ENCODE measurements around the gene ZNF440.
"Not testable (repeated sequence)": the region's sequence is repeated elsewhere in the genome, so short reads cannot be mapped to it uniquely, and the experiment has no call there.

Gene ZNF440

DNA sequence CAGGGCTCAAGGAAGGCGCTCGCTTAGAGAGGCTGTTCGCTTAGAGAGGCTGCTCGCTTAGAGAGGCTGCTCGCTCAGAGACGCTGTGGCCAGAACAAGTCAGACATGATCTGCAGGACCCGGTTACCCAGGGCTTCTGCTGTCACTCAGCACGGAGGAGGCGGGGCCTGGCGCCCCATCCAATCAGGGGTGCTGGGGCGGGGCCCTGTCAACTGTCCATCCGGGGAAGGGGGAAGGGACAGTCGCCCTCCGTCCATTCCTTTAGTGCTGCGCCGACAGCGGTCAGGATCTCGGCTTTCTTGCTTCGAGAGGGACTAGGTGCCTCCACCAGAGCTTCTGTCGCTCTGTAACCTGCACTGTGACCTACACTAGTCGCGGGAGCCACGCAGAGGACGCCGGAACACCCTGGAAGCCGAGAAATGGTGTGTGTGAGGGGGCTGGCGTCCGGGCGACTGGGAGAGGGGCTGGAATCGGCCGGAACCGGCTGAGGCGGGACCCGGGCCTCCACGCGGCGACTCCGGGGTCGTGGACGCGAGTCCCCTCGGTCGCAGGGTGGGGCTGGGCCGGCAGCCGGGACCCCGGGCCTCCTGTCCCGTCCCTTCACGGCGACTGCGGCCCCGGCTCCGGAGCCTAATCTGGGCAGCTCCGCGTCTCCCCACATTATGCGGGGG is at the start of gene ZNF440:
Gene ZNF440, plus strand, starts transcription at position 245 of the 671 bp plus-strand sequence. Its CDS starts 175 bp downstream, at position 420.
- DNase-seq, result peak; percentile 82

DNA sequence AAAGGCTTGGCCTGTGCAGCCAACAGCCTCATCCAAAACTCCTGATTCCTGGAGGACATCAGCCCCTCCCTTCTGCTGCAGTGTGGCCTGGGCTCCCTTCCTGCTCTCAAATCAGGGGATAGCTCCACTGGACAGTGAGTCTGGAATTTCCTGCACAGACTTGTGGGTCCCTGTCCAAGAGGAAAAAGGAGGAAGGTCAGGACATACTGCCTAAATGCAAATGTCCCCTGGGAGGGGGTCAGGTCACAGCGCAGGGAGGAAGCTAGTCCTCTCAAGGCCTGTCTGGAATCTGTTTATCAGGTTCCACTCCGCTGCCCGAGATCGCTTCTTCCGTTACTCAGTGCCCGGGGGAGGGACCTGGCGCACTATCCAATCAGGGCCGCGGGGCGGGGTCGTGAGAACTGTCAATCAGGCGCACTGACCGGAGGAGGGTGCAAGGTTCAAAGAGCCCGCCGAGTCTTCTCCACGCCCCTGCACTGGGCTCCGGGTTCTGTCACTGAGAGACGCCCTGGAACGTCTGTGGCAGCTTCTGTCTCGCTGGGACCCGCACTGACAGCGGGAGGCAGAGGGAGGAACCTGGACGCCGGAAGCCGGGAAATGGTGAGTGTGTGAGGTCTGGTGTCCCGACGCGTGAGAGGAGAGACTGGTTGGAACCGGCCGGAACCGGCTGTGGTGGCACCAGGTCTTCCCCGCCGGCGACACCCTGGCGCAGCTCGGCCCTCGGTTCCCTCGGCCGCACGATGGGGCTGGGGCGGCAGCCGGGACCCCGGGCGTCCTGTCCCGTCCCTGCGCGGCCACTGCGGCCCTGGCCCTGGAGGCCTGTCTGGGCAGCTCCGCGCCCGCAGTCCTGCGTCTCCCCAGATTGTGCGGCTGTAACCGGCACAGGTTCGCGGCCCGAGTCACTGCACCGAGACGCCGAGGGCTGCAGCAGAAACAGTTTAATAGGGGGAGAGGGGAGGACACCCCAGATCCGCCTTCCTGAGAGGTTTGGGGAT is 47.2 kb upstream of the ZNF440 start, which contains the start of gene ZNF441:
Gene ZNF441, plus strand, starts transcription at position 404 of the 995 bp plus-strand sequence. Its CDS starts 194 bp downstream, at position 598.
- peak; percentile 90 for DNase-seq

GRCh38 chr19:11767633-11768133 is 46.4 kb upstream of the ZNF440 start:
- DNase-seq, result peak; percentile 36

GRCh38 chr19:11769995-11770394 is 44.1 kb upstream of the ZNF440 start:
- DNase-seq, result no peak

- DNase-seq, result not testable (repeated sequence)
Observed at GRCh38 chr19:11771520-11771919, 42.6 kb upstream of the ZNF440 start.

DNA sequence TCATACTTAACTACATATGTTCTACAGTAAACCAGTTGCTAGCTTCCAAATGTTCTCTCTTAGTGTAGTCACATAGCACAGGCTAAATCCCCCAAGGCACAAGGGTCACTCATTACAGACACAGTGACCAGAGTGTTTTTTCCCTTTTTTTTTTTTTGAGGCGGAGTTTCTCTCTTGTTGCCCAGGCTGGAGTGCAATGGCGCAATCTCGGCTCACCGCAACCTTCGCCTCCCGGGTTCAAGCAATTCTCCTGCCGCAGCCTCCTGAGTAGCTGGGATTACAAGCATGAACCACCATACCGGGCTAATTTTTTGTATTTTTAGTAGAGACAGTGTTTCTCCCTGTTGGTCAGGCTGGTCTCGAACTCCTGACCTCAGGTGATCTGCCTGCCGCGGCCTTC is 37.4 kb upstream of the ZNF440 start:
- not testable (repeated sequence) for DNase-seq

- DNase-seq, result no peak
Observed at GRCh38 chr19:11780431-11781020, 33.5 kb upstream of the ZNF440 start.

GRCh38 chr19:11781295-11782057 is 32.6 kb upstream of the ZNF440 start:
- no peak for DNase-seq

DNA sequence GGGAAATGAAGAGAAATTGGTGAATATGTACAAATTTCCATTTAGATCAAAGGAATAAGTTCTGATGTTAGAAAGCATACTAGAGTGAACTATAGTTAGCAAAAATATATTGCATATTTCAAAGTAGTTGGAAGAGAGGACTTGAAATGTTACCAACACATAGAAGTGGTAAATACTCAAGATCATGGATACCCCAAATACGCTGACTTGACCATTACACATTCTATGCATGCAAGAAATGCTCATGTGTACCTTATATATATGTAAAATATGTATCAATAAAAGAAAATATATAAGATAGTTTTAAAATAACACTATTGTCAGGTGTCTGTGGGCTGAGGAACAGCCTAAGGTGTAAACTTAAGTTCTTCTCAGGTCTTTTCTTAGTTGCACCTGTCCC is 30.3 kb upstream of the ZNF440 start:
- DNase-seq, result no peak

DNA sequence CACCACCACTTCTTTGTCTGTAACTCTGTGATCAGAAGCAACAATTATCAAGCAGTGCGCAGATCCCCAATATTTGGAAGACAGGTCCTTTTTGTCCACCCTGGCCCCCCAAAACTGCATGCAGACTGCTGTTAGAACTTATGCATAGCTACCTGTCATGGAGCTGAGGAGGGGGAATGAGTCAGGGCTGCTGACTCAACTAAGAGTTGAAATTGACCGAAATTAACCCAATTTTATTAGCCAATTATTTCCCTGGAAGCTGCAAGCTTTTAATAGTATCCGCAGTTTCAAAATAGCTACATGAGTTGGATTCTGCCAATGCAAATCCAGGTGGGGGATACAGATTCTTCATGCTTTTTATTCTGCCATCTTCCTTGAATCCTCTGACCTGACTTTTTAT is 29.7 kb upstream of the ZNF440 start:
- DNase-seq, result no peak

GRCh38 chr19:11787536-11787935 is 26.5 kb upstream of the ZNF440 start:
- DNase-seq, result no peak

DNA sequence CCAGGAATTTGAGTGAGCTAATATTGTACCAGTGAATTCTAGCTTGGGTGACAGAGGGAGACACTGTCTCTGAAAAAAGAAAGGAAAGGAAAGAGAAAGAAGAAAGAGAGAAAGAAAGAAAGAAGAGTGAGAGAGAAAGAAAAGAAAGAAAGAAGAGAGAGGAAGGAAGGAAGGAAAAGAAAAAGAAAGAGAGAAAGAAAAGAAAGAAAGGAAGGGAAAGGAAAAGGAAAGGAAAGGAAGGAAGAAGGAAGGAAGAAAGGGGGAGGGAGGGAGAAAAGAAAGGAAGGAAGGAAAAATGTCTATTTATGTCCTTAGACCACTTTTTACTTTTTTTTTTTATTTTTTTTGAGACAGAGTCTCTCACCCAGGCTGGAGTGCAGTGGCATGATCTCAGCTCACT is 21.1 kb upstream of the ZNF440 start:
- no peak for DNase-seq

DNA sequence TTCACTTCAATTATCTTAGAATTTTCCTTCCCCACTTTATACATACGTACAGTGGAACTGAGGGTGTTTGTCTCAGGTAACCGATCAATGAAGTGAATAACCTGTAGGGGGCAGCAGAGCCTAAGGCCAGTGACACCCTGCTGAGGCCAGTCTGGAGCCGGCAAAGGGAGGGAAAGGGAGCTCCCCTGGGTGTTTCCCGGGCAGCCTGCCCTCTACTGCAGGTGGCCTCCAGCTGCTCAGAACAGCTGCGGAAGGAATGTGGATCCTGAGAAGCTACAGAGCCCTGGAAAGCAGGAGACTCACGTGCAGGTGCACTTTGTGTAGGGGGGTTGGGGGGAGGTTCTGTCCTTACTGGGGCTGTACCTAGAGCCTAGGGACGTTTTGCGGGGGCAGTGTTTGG is 16.6 kb upstream of the ZNF440 start:
- peak; percentile 68 for DNase-seq

GRCh38 chr19:11798391-11799330 is 15.4 kb upstream of the ZNF440 start, which contains the start of gene ZNF491:
TSS of gene ZNF491 (plus strand) at chr19:11798523. CDS start at chr19:11805954, 7,431 bp downstream.
- DNase-seq, result peak; percentile 81

DNA sequence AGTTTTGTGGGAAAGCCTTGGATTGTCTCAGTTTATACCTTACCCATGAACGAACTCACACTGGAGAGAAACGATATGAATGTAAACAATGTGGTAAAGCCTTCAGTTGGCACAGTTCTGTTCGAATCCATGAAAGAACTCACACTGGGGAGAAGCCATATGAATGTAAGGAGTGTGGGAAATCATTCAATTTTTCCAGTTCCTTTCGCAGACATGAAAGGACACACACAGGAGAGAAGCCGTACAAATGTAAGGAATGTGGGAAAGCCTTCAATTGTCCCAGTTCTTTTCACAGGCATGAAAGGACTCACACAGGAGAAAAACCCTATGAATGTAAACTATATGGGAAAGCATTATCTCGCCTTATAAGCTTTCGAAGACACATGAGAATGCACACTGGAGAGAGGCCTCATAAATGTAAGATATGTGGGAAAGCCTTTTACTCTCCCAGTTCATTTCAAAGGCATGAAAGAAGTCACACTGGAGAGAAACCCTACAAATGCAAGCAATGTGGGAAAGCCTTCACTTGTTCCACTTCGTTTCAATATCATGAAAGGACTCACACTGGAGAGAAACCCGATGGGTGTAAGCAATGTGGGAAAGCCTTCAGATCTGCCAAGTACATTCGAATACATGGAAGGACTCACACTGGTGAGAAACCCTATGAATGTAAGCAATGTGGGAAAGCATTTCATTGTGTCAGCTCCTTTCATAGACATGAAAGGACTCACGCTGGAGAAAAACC is 7.5 kb upstream of the ZNF440 start:
- no peak for DNase-seq

DNA sequence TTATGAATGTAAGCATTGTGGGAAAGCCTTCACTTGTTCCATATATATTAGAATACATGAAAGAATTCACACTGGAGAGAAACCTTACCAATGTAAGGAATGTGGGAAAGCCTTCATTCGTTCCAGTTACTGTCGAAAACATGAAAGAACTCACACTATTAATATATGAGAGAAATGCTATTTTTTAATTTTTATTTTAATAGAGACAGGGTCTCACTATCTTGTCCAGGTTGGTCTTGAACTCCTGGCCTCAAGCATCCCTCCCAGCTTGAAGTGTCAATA is 7.0 kb upstream of the ZNF440 start:
- no peak for DNase-seq

DNA sequence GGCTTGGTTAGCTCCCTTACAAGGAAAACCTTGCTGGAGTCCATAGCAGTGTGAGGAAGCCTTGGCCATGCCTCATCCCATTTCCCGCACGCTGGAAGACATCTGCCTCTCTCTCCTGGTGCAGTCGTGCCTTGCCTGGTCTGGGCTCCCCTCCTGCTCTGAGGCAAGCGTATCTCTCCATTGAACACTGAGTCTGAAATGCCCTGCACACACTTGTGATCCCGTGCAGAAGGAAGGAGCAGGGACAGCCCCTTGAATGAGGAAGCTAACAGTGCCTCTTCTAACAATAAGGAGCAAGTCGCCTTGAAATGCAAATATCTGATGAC is 407 bp upstream of the ZNF440 start:
- DNase-seq, result no peak

DNA sequence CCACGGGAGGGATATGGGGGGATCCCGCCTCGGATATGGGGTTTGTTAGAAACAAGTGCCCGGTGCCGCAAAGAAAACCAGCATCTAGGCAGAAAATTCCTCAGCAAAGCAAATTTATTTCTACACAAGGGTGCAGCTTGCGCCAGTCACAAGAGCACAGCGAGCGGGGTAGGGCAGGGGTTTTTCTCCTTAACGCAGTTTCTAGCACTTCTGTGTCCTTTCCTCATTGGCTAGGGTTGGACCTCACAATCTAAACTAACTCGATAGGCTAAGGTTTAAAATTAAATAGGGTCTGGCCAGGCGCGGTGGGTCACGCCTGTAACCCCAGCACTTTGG is 595 bp downstream of the ZNF440 start:
- DNase-seq, result no peak

- DNase-seq, result no peak
Observed at GRCh38 chr19:11821474-11822109, 7.5 kb downstream of the ZNF440 start.

Data from activated T-cell treated with anti-CD3 and anti-CD28 coated beads, Interleukin-2, amount 50 U/mL, for 1 hour (primary cell).